Heart left ventricle (tissue), 16 donors: ENCODE data around the gene LCN1. TPM values are rescaled to one million over a fixed set of nuclear protein-coding genes. Genes with fewer than 3 reads are reported as not detected.

Experiments
- ATAC-seq, 4 donors: fragments of 200-7000 bp; cut with Tn5 transposase; one replicate each; pipeline ENCODE4 v1.9.1; 2020 to 2022; ENCODE audit warnings: moderate library complexity in 4 of 4, mild to moderate bottlenecking in 3 of 4, moderate number of reproducible peaks in 1 of 4
- DNase-seq, 5 donors: peaks; one replicate each; pipeline ENCODE4 v3.0.0-alpha.2; 2020
- H3K27ac ChIP-seq, 12 donors: fragments of 200-600 bp; sonication (generic) in 4 of 12; one replicate each; pipeline versions ENCODE4 v1.5.0 to v1.8.0; 2016 to 2022; ENCODE audit warnings: mild to moderate bottlenecking in 2 of 12
- H3K27me3 ChIP-seq, 9 donors: fragments of 200-600 bp; sonication (generic) in 2 of 9; one replicate each; pipeline versions ENCODE4 v1.5.1 to v1.8.0; 2016 to 2022; ENCODE audit warnings: mild to moderate bottlenecking in 3 of 9
- H3K36me3 ChIP-seq, 9 donors: fragments of 200-600 bp; sonication (generic) in 2 of 9; one replicate each; pipeline versions ENCODE4 v1.5.0 to v1.8.0; 2018 to 2022; ENCODE audit warnings: mild to moderate bottlenecking in 2 of 9
- H3K4me1 ChIP-seq, 12 donors: fragments of 200-600 bp; sonication (generic) in 4 of 12; one replicate each; pipeline versions ENCODE4 v1.5.0 to v1.8.0; 2016 to 2022; ENCODE audit warnings: mild to moderate bottlenecking in 3 of 12
- H3K4me3 ChIP-seq, 12 donors: fragments of 200-600 bp; sonication (generic) in 4 of 12; one replicate each; pipeline versions ENCODE4 v1.5.0 to v1.8.0; 2017 to 2022; ENCODE audit warnings: mild to moderate bottlenecking in 9 of 12, moderate library complexity in 4 of 12
- H3K9me3 ChIP-seq, 12 donors: fragments of 200-600 bp; sonication (generic) in 4 of 12; one replicate each; pipeline versions ENCODE4 v1.5.0 to v1.8.0; 2016 to 2022; ENCODE audit warnings: mild to moderate bottlenecking in 1 of 12
- CTCF ChIP-seq, 12 donors: fragments of 200-600 bp; sonication (generic) in 4 of 12; IDR thresholded peaks; one replicate each; pipeline versions ENCODE4 v1.5.0 to v1.8.0; 2018 to 2022; ENCODE audit warnings: antibody characterized with exemption in 12 of 12, mild to moderate bottlenecking in 5 of 12
- POLR2A ChIP-seq, 2 donors: fragments of 450-650 bp; IDR thresholded peaks; one replicate each; pipeline ENCODE4 v1.6.1; 2017; ENCODE audit warnings: antibody characterized with exemption in 2 of 2, mild to moderate bottlenecking in 2 of 2, moderate library complexity in 2 of 2
- WGBS, 4 donors: extraction: QIAGEN DNeasy Blood & Tissue Kit in 2 of 4; methylation state at CpG; one replicate each; pipeline versions ENCODE4 v1.1.5 to v1.1.7; 2013 to 2018; 5-methylcytosine and 5-hydroxymethylcytosine counted together
- intact Hi-C, 10 donors: fragments of 100-400 bp; cut with DNase I; formaldehyde crosslinking; loops; one replicate each; pipeline versions ENCODE4 v1.11.1 to v1.14.2; 2022
- polyA plus RNA-seq, 2 donors: library from polyadenylated mRNA; stranded (reverse); fragments of 200-250 nt; gene quantifications; one replicate each; pipeline ENCODE4 v1.2.3, GENCODE V29; 2013
- total RNA-seq, 9 donors: library from RNA; depleted of rRNA in 2 of 9; stranded (reverse); fragments of >200 nt in 2 of 9; fragmentation: NEBNext Ultra II Directional in 3 of 9; extraction: Animal tissue kit (Norgen Biotek cat#: 25700) in 3 of 9; gene quantifications; one replicate each; pipeline versions ENCODE4 v1.1.0 to v1.2.4, GENCODE V29; 2016 to 2023
- donor health status: ischemic (EF 13 %, LVEDD 7.1; RV severe dilation, severe dysfunction).
- donor health status: healthy with polysubstance abuse.
- donor health status: DM: no; HTN: yes; CAD: no.
- donor health status: DM: no; HTN: no; CAD: no.
- donor health status: ischemic (EF 25% LVEDD 6.9; RV normal size, moderate dysfunction).
- donor health status: ischemic (EF 25% LVEDD 5.7; RV mildly dilated, moderate dysfunction).
- donor health status: healthy.
- donor health status: DM: yes; HTN: yes; CAD: no.
- donor health status: ischemic (EF 35%, LVEDD 5.7; RV mildly dilated, moderate dysfunction).
- donor health status: nonischemic (EF 11% LVEDD 7.7; RV severe dilation, severe dysfunction).
- donor health status: DM: yes; HTN: yes; CAD: no.
- donor health status: PGD.
- donor health status: ischemic (EF 29% LVEDD 5.4; RV normal size, mild dysfunction).
- donor health status: nonischemic (EF 23%, LVEDD 6.1; RV moderate dilation, normal function).

LCN1 gene
- total and polyA plus RNA-seq, 11 donors = 0.33 to 0.50 (median 0.37) TPM; not detected in 8

GRCh38 chr9:135524130-135524861 lies 3.1 kb downstream of the LCN1 start:
- no peak for TF ChIP-seq CTCF (IDR thresholded peaks at IDR 0.05)
- TF ChIP-seq POLR2A (IDR thresholded peaks at IDR 0.05) = no peak
- Histone ChIP-seq H3K4me1 (no peaks in the 10 kb centered on the region), H3K9me3 (no peaks in the 10 kb centered on the region), H3K27me3 (peaks cover 0 to 25% (median 3%) of the 10 kb centered on the region in 9 donors), H3K27ac (no peak overlapping the region), H3K36me3 (no peaks in the 10 kb centered on the region), H3K4me3 (no peak overlapping the region)
- intact Hi-C loops = loop anchor here in 1 of 10 donors (2.0 kb wide), 1 partner anchor 35 kb away; no protein-coding TSS in a partner anchor
- ATAC-seq (peak in 3 of 4 donors; percentile 5 to 45 (median 23)), DNase-seq (peak in 1 of 5 donors; percentile 60)
- 45 to 70% (median 59%) methylated on average over 11 to 27 of the region's 27 CpGs for whole genome bisulfite sequencing, 4 donors

DNA sequence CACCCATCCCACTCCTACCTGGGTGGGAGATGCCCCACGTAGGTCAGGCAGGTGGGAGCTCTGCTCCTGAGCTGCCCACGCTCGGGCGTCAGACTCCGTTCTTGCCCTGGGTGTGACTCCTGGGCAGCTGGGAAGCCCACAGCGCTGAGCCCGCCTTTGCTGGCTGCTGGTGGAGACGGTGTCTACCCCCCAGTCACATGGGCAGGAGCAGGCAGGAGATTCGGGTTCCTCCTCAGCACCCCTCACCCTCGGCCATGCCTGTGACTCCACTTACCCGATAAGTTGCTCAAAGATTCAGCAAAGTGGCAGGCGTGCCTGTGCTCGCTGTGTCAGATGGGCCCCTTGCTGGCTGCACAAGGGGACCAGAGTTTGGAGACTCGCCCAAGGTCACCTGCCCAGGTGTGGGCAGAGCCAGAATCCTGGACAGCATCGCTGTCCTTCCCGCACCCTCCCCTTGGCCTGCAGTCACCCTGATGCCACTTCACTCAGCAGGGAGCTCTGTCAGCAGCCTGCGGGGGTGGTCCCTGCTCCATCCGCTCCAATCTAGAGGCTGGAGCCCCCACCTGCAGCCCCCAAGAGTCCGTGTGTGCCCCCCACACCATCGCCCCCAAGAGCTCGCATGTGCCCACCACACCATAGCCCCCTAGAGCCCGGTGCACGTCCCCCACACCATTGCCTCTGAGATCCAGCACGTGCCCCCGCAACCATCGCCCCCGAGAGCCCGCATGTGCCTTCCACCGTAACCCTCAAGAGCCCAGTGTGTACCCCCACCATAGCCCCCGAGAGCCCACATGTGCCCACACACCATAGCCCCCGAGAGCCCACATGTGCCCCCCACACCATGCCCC lies 4.2 kb downstream of the LCN1 start:
- H3K27me3 ChIP-seq = peaks cover 0 to 25% (median 3%) of the 10 kb centered on the region in 9 donors
- TF ChIP-seq POLR2A (IDR thresholded peaks at IDR 0.05) = no peak
- no peak for TF ChIP-seq CTCF (IDR thresholded peaks at IDR 0.05)
- DNase-seq = peak in 1 of 5 donors; percentile 54
- intact Hi-C loops = loop anchor here in 1 of 10 donors (2.0 kb wide), 1 partner anchor 37 kb away; no protein-coding TSS in a partner anchor
- H3K4me1 ChIP-seq = no peaks in the 10 kb centered on the region
- 81 to 91% (median 84%) methylated on average over 13 to 31 of the region's 31 CpGs for WGBS, 4 donors
- H3K4me3 ChIP-seq = no peak overlapping the region
- no peak overlapping the region for H3K27ac ChIP-seq
- no peaks in the 10 kb centered on the region for H3K36me3 ChIP-seq
- peaks cover 0 to 5% (median 0%) of the 10 kb centered on the region in 12 donors for H3K9me3 ChIP-seq
- no peak for ATAC-seq

GRCh38 chr9:135526089-135526729 lies 5.0 kb downstream of the LCN1 start:
- H3K9me3 ChIP-seq = peaks cover 0 to 5% (median 0%) of the 10 kb centered on the region in 12 donors
- no peaks in the 10 kb centered on the region for H3K4me1 ChIP-seq
- H3K27ac ChIP-seq = no peak overlapping the region
- H3K36me3 ChIP-seq = no peaks in the 10 kb centered on the region
- DNase-seq (peak in 1 of 5 donors; percentile 14), ATAC-seq (no peak)
- intact Hi-C loops = no loop called here
- TF ChIP-seq CTCF (IDR thresholded peaks at IDR 0.05) (no peak), POLR2A (IDR thresholded peaks at IDR 0.05) (no peak)
- H3K27me3 ChIP-seq = peaks cover 0 to 22% (median 3%) of the 10 kb centered on the region in 9 donors
- 74 to 93% (median 81%) methylated on average over 6 to 11 of the region's 11 CpGs for WGBS, 4 donors
- H3K4me3 ChIP-seq = no peak overlapping the region
